ENCODE results near the gene PTPRE.

The PTPRE gene

DNA sequence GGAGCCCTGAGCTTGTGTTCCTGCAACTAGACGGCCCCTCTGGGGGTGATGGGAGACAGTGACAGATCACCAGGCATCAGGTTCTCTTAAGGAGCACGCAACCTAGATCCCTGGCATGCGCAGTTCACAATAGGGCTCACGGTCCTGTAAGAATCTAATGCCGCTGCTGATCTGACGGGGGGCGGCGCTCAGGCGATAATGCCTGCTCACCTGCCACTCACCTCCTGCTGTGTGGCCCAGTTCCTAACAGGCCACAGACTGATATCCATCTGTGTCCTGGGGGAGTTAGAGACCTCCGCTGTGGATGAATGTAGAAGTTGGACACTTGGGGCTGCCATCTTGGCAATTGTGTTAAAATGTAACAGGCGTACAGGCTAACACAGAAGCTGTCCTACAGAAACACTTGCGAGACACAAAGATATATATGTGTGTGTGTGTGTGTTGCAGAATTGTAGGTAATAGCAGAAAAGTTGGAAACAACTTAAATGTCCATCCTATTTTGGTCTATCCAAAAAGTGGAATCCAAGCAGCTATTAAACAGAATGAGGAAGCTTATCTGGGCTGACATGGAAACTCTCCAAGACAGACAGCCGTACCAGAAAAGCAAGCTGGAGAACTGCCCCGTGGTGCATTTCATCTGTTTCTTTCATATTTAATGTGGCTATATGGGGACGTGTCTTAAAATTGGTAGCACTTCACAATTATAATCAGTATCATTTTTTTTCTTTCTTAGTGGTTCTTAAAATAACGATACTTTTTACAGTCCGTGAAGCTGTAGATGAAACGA lies 136.5 kb downstream of the PTPRE start:
- H3K4me3 ChIP-seq (ENCODE audit: low read depth, low read length), result no peak overlapping the region
- TF ChIP-seq, protein P1, sequence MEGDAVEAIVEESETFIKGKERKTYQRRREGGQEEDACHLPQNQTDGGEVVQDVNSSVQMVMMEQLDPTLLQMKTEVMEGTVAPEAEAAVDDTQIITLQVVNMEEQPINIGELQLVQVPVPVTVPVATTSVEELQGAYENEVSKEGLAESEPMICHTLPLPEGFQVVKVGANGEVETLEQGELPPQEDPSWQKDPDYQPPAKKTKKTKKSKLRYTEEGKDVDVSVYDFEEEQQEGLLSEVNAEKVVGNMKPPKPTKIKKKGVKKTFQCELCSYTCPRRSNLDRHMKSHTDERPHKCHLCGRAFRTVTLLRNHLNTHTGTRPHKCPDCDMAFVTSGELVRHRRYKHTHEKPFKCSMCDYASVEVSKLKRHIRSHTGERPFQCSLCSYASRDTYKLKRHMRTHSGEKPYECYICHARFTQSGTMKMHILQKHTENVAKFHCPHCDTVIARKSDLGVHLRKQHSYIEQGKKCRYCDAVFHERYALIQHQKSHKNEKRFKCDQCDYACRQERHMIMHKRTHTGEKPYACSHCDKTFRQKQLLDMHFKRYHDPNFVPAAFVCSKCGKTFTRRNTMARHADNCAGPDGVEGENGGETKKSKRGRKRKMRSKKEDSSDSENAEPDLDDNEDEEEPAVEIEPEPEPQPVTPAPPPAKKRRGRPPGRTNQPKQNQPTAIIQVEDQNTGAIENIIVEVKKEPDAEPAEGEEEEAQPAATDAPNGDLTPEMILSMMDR (IDR thresholded peaks at IDR 0.05; ENCODE audit: low read depth, low read length, missing control alignments), result no peak
- in situ Hi-C loops (cut with HindIII; ENCODE audit: low sequenced_read_pairs), result no loop called here
- DNase-seq (ENCODE audit: low read depth), result no peak

DNA sequence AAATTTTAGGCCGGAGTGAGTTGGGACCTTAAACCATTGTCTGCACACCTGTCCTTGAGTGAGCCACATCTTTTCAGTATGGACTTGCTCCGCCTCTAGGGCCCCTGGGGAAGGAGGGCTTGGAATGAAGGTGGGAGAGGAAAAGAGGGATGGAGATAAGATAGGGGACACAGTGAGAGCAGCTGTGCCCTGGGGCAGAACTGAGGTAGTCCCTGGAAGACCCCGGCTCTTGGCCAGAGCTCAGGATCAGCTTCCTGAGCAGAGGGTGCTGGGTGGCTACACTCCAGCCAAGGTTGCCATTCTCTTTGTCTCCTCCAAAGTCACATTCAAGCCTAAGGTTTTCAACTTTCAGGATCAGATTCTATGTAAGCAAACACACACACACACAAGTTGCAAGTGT lies 137.3 kb downstream of the PTPRE start:
- H3K4me3 ChIP-seq (ENCODE audit: low read depth, low read length), result no peak overlapping the region
- in situ Hi-C loops (cut with HindIII; ENCODE audit: low sequenced_read_pairs), result no loop called here
- no peak for DNase-seq (ENCODE audit: low read depth)
- TF ChIP-seq, protein P1 (IDR thresholded peaks at IDR 0.05; ENCODE audit: low read depth, low read length, missing control alignments), result no peak

DNA sequence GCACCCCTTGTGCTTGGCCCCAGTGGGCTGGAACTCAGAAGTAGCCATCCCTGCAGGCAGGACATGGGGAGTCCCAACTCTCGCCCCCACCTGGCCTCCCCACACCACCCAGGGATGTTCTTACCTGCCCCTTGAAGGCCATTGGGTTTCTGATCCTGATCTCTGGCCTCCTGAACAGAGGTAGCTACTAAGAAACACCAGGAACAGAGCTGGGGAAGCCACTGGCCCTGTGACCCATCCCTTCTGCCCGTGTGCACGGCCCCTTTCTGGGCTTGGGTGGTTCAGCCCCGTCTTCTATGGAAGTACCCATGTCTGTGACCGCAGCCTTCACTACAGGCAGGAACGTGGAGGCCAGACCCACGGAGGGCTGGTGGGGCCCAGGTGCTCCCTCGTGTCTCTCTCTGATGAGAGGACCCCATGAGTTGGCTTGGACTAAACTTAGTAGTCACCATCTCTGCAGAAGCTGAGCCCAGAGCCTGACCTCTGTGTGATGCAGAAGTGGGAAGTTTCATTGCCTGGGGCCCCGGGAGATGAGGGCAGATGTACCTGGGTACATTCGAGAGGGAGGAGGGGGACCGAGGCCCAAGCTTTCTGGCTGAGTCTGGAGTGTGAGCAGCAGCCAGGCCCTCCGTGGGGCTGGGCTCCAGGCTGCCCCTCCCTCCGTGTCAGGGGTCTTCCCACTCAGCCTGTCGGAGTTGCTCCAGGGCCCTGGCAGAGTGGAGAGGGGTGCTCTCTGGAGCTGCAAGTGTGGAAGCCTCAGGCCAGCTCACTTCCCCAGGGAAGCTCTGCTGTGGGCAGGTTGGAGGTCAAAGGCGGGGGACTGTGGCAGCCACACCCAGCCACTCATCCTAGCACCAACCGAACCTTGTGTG lies 138.3 kb downstream of the PTPRE start:
- no peak overlapping the region for H3K4me3 ChIP-seq (ENCODE audit: low read depth, low read length)
- TF ChIP-seq, protein P1 (IDR thresholded peaks at IDR 0.05; ENCODE audit: low read depth, low read length, missing control alignments), result no peak
- DNase-seq (ENCODE audit: low read depth), result no peak
- in situ Hi-C loops (cut with HindIII; ENCODE audit: low sequenced_read_pairs), result no loop called here

DNA sequence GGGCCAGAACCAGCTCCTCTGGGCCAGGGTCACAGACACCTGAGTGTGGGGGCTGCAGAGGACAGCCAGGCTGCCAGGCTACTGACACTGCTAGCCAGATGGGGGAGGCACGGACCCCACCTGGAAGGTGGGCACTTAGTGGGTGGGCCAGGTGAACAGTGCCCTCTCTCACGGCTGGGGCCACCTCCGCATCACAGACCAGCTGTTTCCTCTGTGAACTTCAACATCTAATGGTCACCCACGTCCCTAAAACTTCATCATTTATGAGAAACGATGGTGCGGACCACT lies 138.9 kb downstream of the PTPRE start:
- TF ChIP-seq, protein P1 (IDR thresholded peaks at IDR 0.05; ENCODE audit: low read depth, low read length, missing control alignments), result no peak
- DNase-seq (ENCODE audit: low read depth), result no peak
- H3K4me3 ChIP-seq (ENCODE audit: low read depth, low read length), result no peak overlapping the region
- in situ Hi-C loops (cut with HindIII; ENCODE audit: low sequenced_read_pairs), result no loop called here

DNA sequence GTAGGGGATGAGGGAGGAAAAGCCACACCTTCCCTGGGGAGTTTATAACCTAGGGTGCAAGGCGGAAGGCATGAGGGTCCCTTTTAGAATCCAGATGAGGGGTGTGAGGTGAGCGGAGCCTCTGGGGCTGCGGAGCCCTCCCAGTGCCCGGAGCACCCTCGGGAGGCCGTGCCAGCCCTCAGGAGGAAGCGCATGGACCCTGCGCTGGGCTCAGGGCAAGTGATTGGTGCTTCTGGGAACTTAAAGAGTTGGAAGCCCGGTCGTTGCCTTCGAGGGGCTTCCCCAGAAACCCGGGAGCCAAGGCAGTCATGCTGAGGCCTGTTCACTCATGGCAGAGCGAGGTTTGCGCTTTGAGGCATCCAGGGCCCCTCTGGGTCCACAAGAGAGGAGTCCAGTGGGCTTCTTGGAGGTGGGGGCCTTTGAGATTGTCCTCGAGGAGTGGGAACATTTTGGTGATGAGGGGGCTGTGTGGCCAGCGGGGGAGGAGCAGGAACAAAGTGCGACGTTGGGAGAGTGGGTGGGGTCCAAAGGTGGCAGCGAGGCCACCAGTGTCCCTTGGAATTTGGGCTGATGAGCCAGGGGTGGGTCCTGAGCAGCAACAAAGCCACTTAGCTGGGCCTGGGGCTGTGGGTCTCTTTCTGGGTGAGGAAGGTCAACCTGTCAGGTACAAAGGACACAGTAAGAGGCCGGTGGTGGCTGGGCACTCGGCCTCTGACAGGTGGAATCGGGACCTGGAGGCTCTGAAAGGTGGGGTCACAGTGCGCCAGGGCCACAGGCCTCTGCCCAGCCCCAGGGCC lies 139.5 kb downstream of the PTPRE start:
- H3K4me3 ChIP-seq (ENCODE audit: low read depth, low read length), result no peak overlapping the region
- in situ Hi-C loops (cut with HindIII; ENCODE audit: low sequenced_read_pairs), result no loop called here
- TF ChIP-seq, protein P1 (IDR thresholded peaks at IDR 0.05; ENCODE audit: low read depth, low read length, missing control alignments), result no peak
- DNase-seq (ENCODE audit: low read depth), result no peak

DNA sequence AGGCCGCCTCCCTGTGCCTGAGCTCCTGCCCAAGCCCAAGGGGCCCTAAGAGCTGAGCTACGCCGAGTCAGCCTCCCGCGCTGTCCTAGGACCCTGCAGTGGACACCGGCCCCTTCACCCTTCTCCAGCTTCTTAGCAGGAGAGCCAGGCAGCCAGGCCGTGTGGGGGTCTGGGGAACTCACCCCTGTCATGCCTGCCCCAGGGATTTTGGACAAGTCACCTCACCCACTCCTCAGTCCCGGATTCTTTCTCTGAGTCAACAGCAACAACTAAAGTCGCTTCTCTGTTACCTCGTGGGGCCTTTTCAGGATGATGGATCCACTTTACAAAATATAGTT lies 140.0 kb downstream of the PTPRE start:
- TF ChIP-seq, protein P1 (IDR thresholded peaks at IDR 0.05; ENCODE audit: low read depth, low read length, missing control alignments), result no peak
- no peak overlapping the region for H3K4me3 ChIP-seq (ENCODE audit: low read depth, low read length)

More for the DNA sequence above, 140.0 kb downstream of the PTPRE start:
- in situ Hi-C loops (cut with HindIII; ENCODE audit: low sequenced_read_pairs), result no loop called here
- no peak for DNase-seq (ENCODE audit: low read depth)
